Uterus (tissue), 2 donors: Measurements from ENCODE around the gene UNC5CL.

Experiments
- POLR2A ChIP-seq, 2 donors: fragments of 450-650 bp; IDR thresholded peaks; one replicate each; pipeline ENCODE4 v1.6.1; 2016; ENCODE audit warnings: antibody characterized with exemption in 2 of 2, mild to moderate bottlenecking in 1 of 2, moderate library complexity in 1 of 2
- TF ChIP-seq, protein P1 (sequence below), 4 experiments: fragments of 200-600 bp in 2 of 4; fragments of 450-650 bp in 2 of 4; sonication (generic) in 2 of 4; IDR thresholded peaks; one replicate each; pipeline ENCODE4 v1.5.1; 2016 to 2019; ENCODE audit warnings: antibody characterized with exemption in 4 of 4, mild to moderate bottlenecking in 2 of 4, moderate library complexity in 1 of 4

GRCh38 chr6:41047745-41048732, 9.0 kb upstream of the UNC5CL start:
- no peak for TF ChIP-seq POLR2A (IDR thresholded peaks at IDR 0.05)
- TF ChIP-seq, protein P1, sequence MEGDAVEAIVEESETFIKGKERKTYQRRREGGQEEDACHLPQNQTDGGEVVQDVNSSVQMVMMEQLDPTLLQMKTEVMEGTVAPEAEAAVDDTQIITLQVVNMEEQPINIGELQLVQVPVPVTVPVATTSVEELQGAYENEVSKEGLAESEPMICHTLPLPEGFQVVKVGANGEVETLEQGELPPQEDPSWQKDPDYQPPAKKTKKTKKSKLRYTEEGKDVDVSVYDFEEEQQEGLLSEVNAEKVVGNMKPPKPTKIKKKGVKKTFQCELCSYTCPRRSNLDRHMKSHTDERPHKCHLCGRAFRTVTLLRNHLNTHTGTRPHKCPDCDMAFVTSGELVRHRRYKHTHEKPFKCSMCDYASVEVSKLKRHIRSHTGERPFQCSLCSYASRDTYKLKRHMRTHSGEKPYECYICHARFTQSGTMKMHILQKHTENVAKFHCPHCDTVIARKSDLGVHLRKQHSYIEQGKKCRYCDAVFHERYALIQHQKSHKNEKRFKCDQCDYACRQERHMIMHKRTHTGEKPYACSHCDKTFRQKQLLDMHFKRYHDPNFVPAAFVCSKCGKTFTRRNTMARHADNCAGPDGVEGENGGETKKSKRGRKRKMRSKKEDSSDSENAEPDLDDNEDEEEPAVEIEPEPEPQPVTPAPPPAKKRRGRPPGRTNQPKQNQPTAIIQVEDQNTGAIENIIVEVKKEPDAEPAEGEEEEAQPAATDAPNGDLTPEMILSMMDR (IDR thresholded peaks at IDR 0.05): no peak
